GM12872 (cell line): ENCODE results near the gene BOD1.

Source experiments
- CTCF ChIP-seq: IDR thresholded peaks from 3 replicates; pipeline ENCODE4 v1.5.1; 2011; ENCODE audit warnings: low read depth, mild to moderate bottlenecking, low read length, moderate library complexity; ENCODE audit not compliant: insufficient read depth

BOD1 gene

GRCh38 chr5:173613433-173614159 lies 2.9 kb downstream of the BOD1 start:
- no peak for TF ChIP-seq CTCF

- no peak for TF ChIP-seq CTCF
These were observed 3.5 kb downstream of the BOD1 start for GRCh38 chr5:173612948-173613347.

- no peak for TF ChIP-seq CTCF
These were observed 4.7 kb downstream of the BOD1 start for GRCh38 chr5:173611706-173612105.

- TF ChIP-seq CTCF: no peak
These were observed 12.3 kb downstream of the BOD1 start for GRCh38 chr5:173604141-173604540.

GRCh38 chr5:173602423-173602822 lies 14.0 kb downstream of the BOD1 start:
- no peak for TF ChIP-seq CTCF

GRCh38 chr5:173598686-173599085 lies 17.8 kb downstream of the BOD1 start:
- no peak for TF ChIP-seq CTCF

GRCh38 chr5:173597304-173597703 lies 19.1 kb downstream of the BOD1 start:
- no peak for TF ChIP-seq CTCF

GRCh38 chr5:173595841-173596240 lies 20.6 kb downstream of the BOD1 start:
- no peak for TF ChIP-seq CTCF
